Measurements from ENCODE around the gene ARHGAP26.
A peak's percentile ranks its signal among the peaks of the same experiment; 100 is the strongest.

The ARHGAP26 gene

GRCh38 chr5:142794537-142794936, 24.4 kb downstream of the ARHGAP26 start:
- no peak for DNase-seq (ENCODE audit: low read depth)
- H3K4me3 ChIP-seq (ENCODE audit: low read depth, low read length), result no peak overlapping the region
- TF ChIP-seq, protein P1, sequence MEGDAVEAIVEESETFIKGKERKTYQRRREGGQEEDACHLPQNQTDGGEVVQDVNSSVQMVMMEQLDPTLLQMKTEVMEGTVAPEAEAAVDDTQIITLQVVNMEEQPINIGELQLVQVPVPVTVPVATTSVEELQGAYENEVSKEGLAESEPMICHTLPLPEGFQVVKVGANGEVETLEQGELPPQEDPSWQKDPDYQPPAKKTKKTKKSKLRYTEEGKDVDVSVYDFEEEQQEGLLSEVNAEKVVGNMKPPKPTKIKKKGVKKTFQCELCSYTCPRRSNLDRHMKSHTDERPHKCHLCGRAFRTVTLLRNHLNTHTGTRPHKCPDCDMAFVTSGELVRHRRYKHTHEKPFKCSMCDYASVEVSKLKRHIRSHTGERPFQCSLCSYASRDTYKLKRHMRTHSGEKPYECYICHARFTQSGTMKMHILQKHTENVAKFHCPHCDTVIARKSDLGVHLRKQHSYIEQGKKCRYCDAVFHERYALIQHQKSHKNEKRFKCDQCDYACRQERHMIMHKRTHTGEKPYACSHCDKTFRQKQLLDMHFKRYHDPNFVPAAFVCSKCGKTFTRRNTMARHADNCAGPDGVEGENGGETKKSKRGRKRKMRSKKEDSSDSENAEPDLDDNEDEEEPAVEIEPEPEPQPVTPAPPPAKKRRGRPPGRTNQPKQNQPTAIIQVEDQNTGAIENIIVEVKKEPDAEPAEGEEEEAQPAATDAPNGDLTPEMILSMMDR (IDR thresholded peaks at IDR 0.05; ENCODE audit: insufficient read depth, low read depth, low read length, missing control alignments), result no peak

DNA sequence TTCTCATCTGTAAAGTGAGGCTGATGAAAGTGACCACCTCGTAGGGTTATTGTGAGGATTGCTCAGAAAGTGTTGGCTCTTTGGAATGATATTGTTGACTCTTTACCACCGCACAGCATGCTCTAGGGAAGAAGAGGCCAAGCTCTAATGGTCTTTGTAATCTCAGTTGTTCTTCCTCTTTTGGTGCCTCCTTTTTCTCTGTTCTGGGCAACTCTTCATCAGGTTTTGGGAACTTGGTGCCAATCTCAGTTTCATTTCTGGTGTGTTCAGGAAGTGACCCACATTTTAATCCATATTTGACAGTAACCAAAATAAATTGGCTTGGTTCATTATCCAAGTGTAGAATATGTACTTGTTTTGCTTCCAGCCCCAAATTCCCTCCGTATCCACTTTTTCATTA, 25.1 kb downstream of the ARHGAP26 start:
- peak; percentile 8 for DNase-seq (ENCODE audit: low read depth)
- TF ChIP-seq, protein P1 (IDR thresholded peaks at IDR 0.05; ENCODE audit: insufficient read depth, low read depth, low read length, missing control alignments), result no peak
- no peak overlapping the region for H3K4me3 ChIP-seq (ENCODE audit: low read depth, low read length)

DNA sequence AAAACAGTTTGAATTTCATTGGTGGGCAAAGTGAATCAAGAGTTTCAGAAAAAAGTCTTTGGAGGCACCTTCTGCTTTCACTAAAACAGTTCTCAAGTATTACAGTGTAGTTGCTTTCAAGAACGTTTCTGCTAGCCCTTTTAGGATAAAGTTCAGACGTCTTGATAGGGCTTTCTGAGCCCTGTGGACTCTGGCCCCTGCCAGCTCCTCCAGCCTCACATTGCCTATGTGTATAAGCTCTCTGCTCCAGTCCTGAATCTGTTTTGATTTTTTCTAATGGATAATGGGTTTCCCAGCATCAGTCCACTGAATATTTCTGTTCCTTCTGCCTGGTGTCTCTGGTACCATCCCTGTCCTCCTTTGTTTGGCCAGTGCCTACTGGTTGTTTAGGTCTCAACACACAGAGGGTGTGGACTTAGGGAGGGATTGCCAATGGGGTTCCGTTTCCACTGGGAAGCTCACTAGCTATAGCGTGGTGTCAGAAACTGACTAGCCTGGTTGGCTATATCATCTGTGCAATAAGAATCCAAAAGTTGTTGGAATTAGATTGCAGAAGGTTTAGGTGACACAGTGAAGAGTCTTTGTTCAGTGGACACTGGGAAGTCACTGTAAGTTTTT, 26.4 kb downstream of the ARHGAP26 start:
- no peak for DNase-seq (ENCODE audit: low read depth)
- TF ChIP-seq, protein P1 (IDR thresholded peaks at IDR 0.05; ENCODE audit: insufficient read depth, low read depth, low read length, missing control alignments), result no peak
- no peak overlapping the region for H3K4me3 ChIP-seq (ENCODE audit: low read depth, low read length)

- H3K4me3 ChIP-seq (ENCODE audit: low read depth, low read length), result no peak overlapping the region
Measured at GRCh38 chr5:142797420-142797819, 27.2 kb downstream of the ARHGAP26 start.

GRCh38 chr5:142798099-142798770, 28.1 kb downstream of the ARHGAP26 start:
- DNase-seq (ENCODE audit: low read depth), result no peak
- TF ChIP-seq, protein P1 (IDR thresholded peaks at IDR 0.05; ENCODE audit: insufficient read depth, low read depth, low read length, missing control alignments), result no peak

More at GRCh38 chr5:142797420-142797819, 27.2 kb downstream of the ARHGAP26 start:
- DNase-seq (ENCODE audit: low read depth), result no peak
- TF ChIP-seq, protein P1 (IDR thresholded peaks at IDR 0.05; ENCODE audit: insufficient read depth, low read depth, low read length, missing control alignments), result no peak

DNA sequence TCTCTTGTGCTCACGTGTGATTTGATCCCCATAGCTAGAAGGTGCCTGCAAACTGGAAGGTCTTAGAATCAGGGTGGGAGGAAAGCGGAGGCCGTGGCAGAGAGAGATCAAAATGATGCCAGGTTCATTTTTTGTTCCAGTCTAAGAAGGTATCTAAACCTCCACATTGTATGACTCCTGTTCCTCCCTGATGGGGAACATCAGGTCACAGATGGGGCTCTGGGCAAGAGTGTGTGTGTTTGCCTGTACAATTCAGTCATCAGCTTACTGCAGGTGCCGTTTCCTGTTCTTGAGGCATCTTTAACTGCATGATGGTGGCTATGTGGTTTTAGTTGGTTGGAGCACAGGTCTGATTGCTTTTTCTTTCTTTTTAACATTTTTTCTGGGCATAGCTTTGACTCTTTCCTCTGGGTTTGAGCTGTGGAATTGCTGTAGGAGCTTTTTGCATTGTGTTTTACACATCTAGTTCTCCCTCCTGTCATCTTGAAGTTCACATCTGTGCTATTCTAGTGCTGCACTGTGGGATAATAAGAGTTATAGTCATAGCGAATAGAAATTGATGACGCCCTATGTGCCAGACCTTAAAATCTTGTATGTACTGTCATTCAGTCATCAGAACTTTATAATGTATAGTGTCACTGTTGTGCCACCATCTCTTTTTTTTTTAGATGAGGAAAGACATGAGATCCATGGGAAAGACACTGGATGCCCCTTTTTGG, 30.8 kb downstream of the ARHGAP26 start:
- TF ChIP-seq, protein P1 (IDR thresholded peaks at IDR 0.05; ENCODE audit: insufficient read depth, low read depth, low read length, missing control alignments), result no peak
- DNase-seq (ENCODE audit: low read depth), result peak; percentile 65
- no peak overlapping the region for H3K4me3 ChIP-seq (ENCODE audit: low read depth, low read length)

More at GRCh38 chr5:142798099-142798770, 28.1 kb downstream of the ARHGAP26 start:
- H3K4me3 ChIP-seq (ENCODE audit: low read depth, low read length), result no peak overlapping the region
